ENCODE results near the gene MLH3.

Gene MLH3

GRCh38 chr14:75030147-75030546, 21.1 kb downstream of the MLH3 start:
- TF ChIP-seq FOXP2 (optimal IDR thresholded peaks at IDR 0.05; ENCODE audit: borderline replicate concordance, extremely low read depth, extremely low read length, insufficient read depth): no peak
- TF ChIP-seq SIN3A (IDR thresholded peaks at IDR 0.05; ENCODE audit: borderline replicate concordance, insufficient read depth, low read length): no peak
- TF ChIP-seq POLR2AphosphoS5 (IDR thresholded peaks at IDR 0.05; ENCODE audit: low read depth, low read length): no peak
- no peak for TF ChIP-seq REST (IDR thresholded peaks at IDR 0.05; ENCODE audit: insufficient read depth in 1 of 2, low read depth in 2 of 2, low read length in 2 of 2)
- TF ChIP-seq TAF1 (IDR thresholded peaks at IDR 0.05; ENCODE audit: borderline replicate concordance, insufficient read depth, low read length): no peak

- TF ChIP-seq SIN3A (IDR thresholded peaks at IDR 0.05; ENCODE audit: borderline replicate concordance, insufficient read depth, low read length) (no peak), FOXP2 (optimal IDR thresholded peaks at IDR 0.05; ENCODE audit: borderline replicate concordance, extremely low read depth, extremely low read length, insufficient read depth) (no peak), REST (IDR thresholded peaks at IDR 0.05; ENCODE audit: insufficient read depth in 1 of 2, low read depth in 2 of 2, low read length in 2 of 2) (no peak), POLR2AphosphoS5 (IDR thresholded peaks at IDR 0.05; ENCODE audit: low read depth, low read length) (no peak), TAF1 (IDR thresholded peaks at IDR 0.05; ENCODE audit: borderline replicate concordance, insufficient read depth, low read length) (no peak)
Measured at GRCh38 chr14:75025876-75026275, 25.4 kb downstream of the MLH3 start.

GRCh38 chr14:75025082-75025481, 26.2 kb downstream of the MLH3 start:
- TF ChIP-seq FOXP2 (optimal IDR thresholded peaks at IDR 0.05; ENCODE audit: borderline replicate concordance, extremely low read depth, extremely low read length, insufficient read depth) (no peak), POLR2AphosphoS5 (IDR thresholded peaks at IDR 0.05; ENCODE audit: low read depth, low read length) (no peak), TAF1 (IDR thresholded peaks at IDR 0.05; ENCODE audit: borderline replicate concordance, insufficient read depth, low read length) (no peak), REST (IDR thresholded peaks at IDR 0.05; ENCODE audit: insufficient read depth in 1 of 2, low read depth in 2 of 2, low read length in 2 of 2) (no peak), SIN3A (IDR thresholded peaks at IDR 0.05; ENCODE audit: borderline replicate concordance, insufficient read depth, low read length) (no peak)

- no peak for TF ChIP-seq REST (IDR thresholded peaks at IDR 0.05; ENCODE audit: insufficient read depth in 1 of 2, low read depth in 2 of 2, low read length in 2 of 2)
- no peak for TF ChIP-seq POLR2AphosphoS5 (IDR thresholded peaks at IDR 0.05; ENCODE audit: low read depth, low read length)
- TF ChIP-seq FOXP2 (optimal IDR thresholded peaks at IDR 0.05; ENCODE audit: borderline replicate concordance, extremely low read depth, extremely low read length, insufficient read depth): no peak
- no peak for TF ChIP-seq SIN3A (IDR thresholded peaks at IDR 0.05; ENCODE audit: borderline replicate concordance, insufficient read depth, low read length)
- TF ChIP-seq TAF1 (IDR thresholded peaks at IDR 0.05; ENCODE audit: borderline replicate concordance, insufficient read depth, low read length): no peak
Measured at GRCh38 chr14:75023108-75023507, 28.2 kb downstream of the MLH3 start.

- TF ChIP-seq FOXP2 (optimal IDR thresholded peaks at IDR 0.05; ENCODE audit: borderline replicate concordance, extremely low read depth, extremely low read length, insufficient read depth) (no peak), TAF1 (IDR thresholded peaks at IDR 0.05; ENCODE audit: borderline replicate concordance, insufficient read depth, low read length) (no peak), REST (IDR thresholded peaks at IDR 0.05; ENCODE audit: insufficient read depth in 1 of 2, low read depth in 2 of 2, low read length in 2 of 2) (no peak), POLR2AphosphoS5 (IDR thresholded peaks at IDR 0.05; ENCODE audit: low read depth, low read length) (no peak), SIN3A (IDR thresholded peaks at IDR 0.05; ENCODE audit: borderline replicate concordance, insufficient read depth, low read length) (no peak)
Measured at GRCh38 chr14:75022655-75023054, 28.6 kb downstream of the MLH3 start.
